H1 (cell line): ENCODE data around the gene MAPT. TPM values are rescaled to one million over a fixed set of nuclear protein-coding genes. Genes with fewer than 3 reads are reported as not detected.

ENCODE experiments used
- polyA plus RNA-seq, 7 experiments: library from polyadenylated mRNA; depleted of rRNA in 3 of 7; stranded (reverse) in 5 of 7; unstranded in 2 of 7; fragments of >200 nt in 5 of 7; fragments of 200-250 nt in 2 of 7; gene quantifications; 1 replicate in 5 of 7; 2 replicates in 1 of 7; 4 replicates in 1 of 7; pipeline versions ENCODE4 v1.2.1 to v1.2.3, GENCODE V29; 2011 to 2013; ENCODE audit warnings: missing spikeins in 2 of 7, mixed read lengths in 2 of 7
- total RNA-seq: library from RNA; stranded (reverse); fragmentation: NEBNext Ultra II Directional; extraction: Animal tissue kit (Norgen Biotek cat#: 25700); gene quantifications from 2 replicates; pipeline ENCODE4 v1.2.1, GENCODE V29; 2021
- TF ChIP-seq, protein P1 (sequence below): IDR thresholded peaks from 2 replicates; pipeline ENCODE4 v1.6.1; 2012; ENCODE audit warnings: inconsistent platforms

Gene MAPT
- total and polyA plus RNA-seq, 2 of the 8 experiments (the other 6 are each of a cell fraction or from before 2014, with no cell fraction given) = 0.54 to 1.7 TPM

- TF ChIP-seq, protein P1, sequence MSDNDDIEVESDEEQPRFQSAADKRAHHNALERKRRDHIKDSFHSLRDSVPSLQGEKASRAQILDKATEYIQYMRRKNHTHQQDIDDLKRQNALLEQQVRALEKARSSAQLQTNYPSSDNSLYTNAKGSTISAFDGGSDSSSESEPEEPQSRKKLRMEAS = no peak
Observed at GRCh38 chr17:45874151-45874550, 20.2 kb upstream of the MAPT start (continued).
